GM19099 (cell line): Measurements from ENCODE around the gene RAI1.

Experiments
- POLR2A ChIP-seq: IDR thresholded peaks from 3 replicates; pipeline ENCODE4 v1.6.1; 2011; ENCODE audit warnings: low read depth; ENCODE audit not compliant: insufficient read length; ENCODE audit errors: extremely low read depth

Gene RAI1

GRCh38 chr17:17704931-17705330, 23.7 kb downstream of the RAI1 start:
- no peak for TF ChIP-seq POLR2A

- TF ChIP-seq POLR2A: no peak
Measured at GRCh38 chr17:17706140-17707060, 25.1 kb downstream of the RAI1 start.

- no peak for TF ChIP-seq POLR2A
Measured at GRCh38 chr17:17708295-17708694, 27.0 kb downstream of the RAI1 start.

GRCh38 chr17:17708816-17709215, 27.6 kb downstream of the RAI1 start:
- no peak for TF ChIP-seq POLR2A

GRCh38 chr17:17709815-17710321, 28.6 kb downstream of the RAI1 start:
- no peak for TF ChIP-seq POLR2A

GRCh38 chr17:17710355-17710727, 29.1 kb downstream of the RAI1 start:
- no peak for TF ChIP-seq POLR2A

GRCh38 chr17:17710728-17711541, 29.7 kb downstream of the RAI1 start:
- no peak for TF ChIP-seq POLR2A

- no peak for TF ChIP-seq POLR2A
Measured at GRCh38 chr17:17711641-17712162, 30.4 kb downstream of the RAI1 start.

GRCh38 chr17:17712268-17712924, 31.1 kb downstream of the RAI1 start:
- no peak for TF ChIP-seq POLR2A

- TF ChIP-seq POLR2A: no peak
Measured at GRCh38 chr17:17713839-17714238, 32.6 kb downstream of the RAI1 start.

GRCh38 chr17:17714261-17714866, 33.1 kb downstream of the RAI1 start:
- no peak for TF ChIP-seq POLR2A

GRCh38 chr17:17714879-17715278, 33.6 kb downstream of the RAI1 start:
- TF ChIP-seq POLR2A: no peak

- TF ChIP-seq POLR2A: no peak
Measured at GRCh38 chr17:17716837-17717523, 35.7 kb downstream of the RAI1 start.

GRCh38 chr17:17718251-17718650, 37.0 kb downstream of the RAI1 start:
- TF ChIP-seq POLR2A: no peak

- no peak for TF ChIP-seq POLR2A
Measured at GRCh38 chr17:17719199-17719940, 38.1 kb downstream of the RAI1 start.
